ENCODE results near the gene FMO2. TPM values are rescaled to one million over a fixed set of nuclear protein-coding genes. Genes with fewer than 3 reads are reported as not detected.

FMO2 gene
- total RNA-seq, 2 donors from 2014 or later, result 292 to 375 TPM

DNA sequence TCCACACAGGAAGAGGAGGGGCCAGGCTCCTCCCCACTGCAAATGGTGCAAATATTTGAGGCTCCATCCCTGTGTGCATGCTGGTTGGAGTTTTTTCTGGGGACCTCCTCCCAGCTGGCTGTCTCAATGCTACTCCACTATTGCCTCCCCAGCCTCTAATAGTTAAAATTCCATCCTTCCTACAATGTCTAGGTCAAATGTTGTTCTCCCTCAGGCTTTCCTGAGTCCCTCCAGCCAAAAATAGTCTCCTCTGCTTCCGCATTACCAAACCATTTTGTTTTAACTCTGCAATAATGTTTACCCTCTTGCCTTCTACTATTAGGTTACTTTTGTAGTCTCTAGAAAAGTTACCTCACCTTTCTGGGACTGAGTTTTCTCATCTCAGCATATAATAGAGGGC lies 33.6 kb downstream of the FMO2 start:
- TF ChIP-seq CTCF (IDR thresholded peaks at IDR 0.05), result no peak
- H3K27ac ChIP-seq, result peak overlapping the region; percentile 93

DNA sequence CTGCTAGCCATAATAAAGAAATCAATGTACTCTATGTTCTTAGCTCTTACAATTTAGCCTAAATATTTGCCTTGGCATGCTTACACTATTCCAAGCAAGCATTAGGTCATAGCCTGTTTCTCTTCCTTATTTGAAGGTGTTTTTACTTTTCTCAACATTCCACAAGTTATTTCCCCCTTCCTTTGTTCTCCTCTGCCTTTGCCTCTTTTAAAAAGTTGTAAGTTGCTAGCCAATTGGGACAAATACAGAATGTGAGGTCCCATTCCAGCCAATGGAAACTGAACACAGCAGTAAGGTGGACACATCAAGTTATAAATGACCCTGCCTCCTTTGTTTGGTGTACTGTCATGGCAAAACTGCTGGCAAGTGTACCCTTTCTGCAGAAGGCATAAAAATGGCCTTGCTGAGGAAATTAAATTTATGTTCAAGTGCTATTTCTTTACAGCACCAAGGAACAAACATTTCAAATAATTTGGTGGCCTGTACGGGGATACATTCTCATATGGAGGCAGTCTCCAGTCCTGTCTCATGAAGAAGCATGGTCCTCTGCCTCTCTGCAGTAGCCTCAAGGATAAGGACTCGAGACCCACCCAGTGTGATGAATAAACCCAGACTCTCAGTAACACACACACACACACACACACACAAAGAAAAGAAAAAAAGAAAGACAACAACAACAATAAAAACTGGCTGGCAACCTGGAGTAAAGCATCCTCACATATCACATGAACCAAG lies 34.4 kb downstream of the FMO2 start:
- Histone ChIP-seq H3K9me3 (no peaks in the 10 kb centered on the region), H3K36me3 (no peaks in the 10 kb centered on the region), H3K4me3 (no peak overlapping the region), H3K27me3 (replicated peaks; ENCODE audit: insufficient read depth) (no peaks in the 10 kb centered on the region), H3K27ac (peak overlapping the region; percentile 93), H3K4me1 (ENCODE audit: control insufficient read depth in 1 of 2, low read depth in 2 of 2) (peaks cover 52 to 68% of the 10 kb centered on the region in 2 donors)
- ATAC-seq (ENCODE audit: insufficient number of reproducible peaks, low FRiP score, low read depth), result no peak
- no peak for TF ChIP-seq CTCF (IDR thresholded peaks at IDR 0.05)
- DNase-seq (ENCODE audit: low spot score), result no peak

More for the DNA sequence above, 33.6 kb downstream of the FMO2 start:
- no peak for DNase-seq (ENCODE audit: low spot score)
- Histone ChIP-seq H3K27me3 (replicated peaks; ENCODE audit: insufficient read depth) (no peaks in the 10 kb centered on the region), H3K4me1 (ENCODE audit: control insufficient read depth in 1 of 2, low read depth in 2 of 2) (peaks cover 47 to 59% of the 10 kb centered on the region in 2 donors), H3K9me3 (no peaks in the 10 kb centered on the region), H3K36me3 (no peaks in the 10 kb centered on the region), H3K4me3 (no peak overlapping the region)
- peak; percentile 72 for ATAC-seq (ENCODE audit: insufficient number of reproducible peaks, low FRiP score, low read depth)

GRCh38 chr1:171220081-171220420 lies 35.0 kb downstream of the FMO2 start:
- TF ChIP-seq CTCF (IDR thresholded peaks at IDR 0.05), result no peak
- Histone ChIP-seq H3K36me3 (no peaks in the 10 kb centered on the region), H3K27me3 (replicated peaks; ENCODE audit: insufficient read depth) (no peaks in the 10 kb centered on the region), H3K4me3 (no peak overlapping the region), H3K9me3 (no peaks in the 10 kb centered on the region), H3K27ac (peak overlapping the region; percentile 93), H3K4me1 (ENCODE audit: control insufficient read depth in 1 of 2, low read depth in 2 of 2) (peaks cover 55 to 71% of the 10 kb centered on the region in 2 donors)
- DNase-seq (ENCODE audit: low spot score) (no peak), ATAC-seq (ENCODE audit: insufficient number of reproducible peaks, low FRiP score, low read depth) (no peak)

GRCh38 chr1:171220581-171221054 lies 35.5 kb downstream of the FMO2 start:
- DNase-seq (ENCODE audit: low spot score), result no peak
- no peak for ATAC-seq (ENCODE audit: insufficient number of reproducible peaks, low FRiP score, low read depth)
- Histone ChIP-seq H3K36me3 (no peaks in the 10 kb centered on the region), H3K4me3 (peak overlapping the region; percentile 19), H3K9me3 (no peaks in the 10 kb centered on the region), H3K27me3 (replicated peaks; ENCODE audit: insufficient read depth) (no peaks in the 10 kb centered on the region), H3K27ac (peak overlapping the region; percentile 93), H3K4me1 (ENCODE audit: control insufficient read depth in 1 of 2, low read depth in 2 of 2) (peaks cover 55 to 75% of the 10 kb centered on the region in 2 donors)
- TF ChIP-seq CTCF (IDR thresholded peaks at IDR 0.05), result no peak

GRCh38 chr1:171221665-171222591 lies 36.8 kb downstream of the FMO2 start:
- peaks cover 55 to 86% of the 10 kb centered on the region in 2 donors for H3K4me1 ChIP-seq (ENCODE audit: control insufficient read depth in 1 of 2, low read depth in 2 of 2)
- DNase-seq (ENCODE audit: low spot score), result no peak
- no peaks in the 10 kb centered on the region for H3K36me3 ChIP-seq
- H3K27ac ChIP-seq, result peak overlapping the region; percentile 93
- no peak for TF ChIP-seq CTCF (IDR thresholded peaks at IDR 0.05)
- no peaks in the 10 kb centered on the region for H3K27me3 ChIP-seq (replicated peaks; ENCODE audit: insufficient read depth)
- H3K4me3 ChIP-seq, result no peak overlapping the region
- no peak for ATAC-seq (ENCODE audit: insufficient number of reproducible peaks, low FRiP score, low read depth)
- no peaks in the 10 kb centered on the region for H3K9me3 ChIP-seq

Measured in thoracic aorta (tissue), 2 donors.